ENCODE results near the gene FOXK1.
"Not testable (repeated sequence)": the region's sequence is repeated elsewhere in the genome, so short reads cannot be mapped to it uniquely, and the experiment has no call there.

Gene FOXK1

DNA sequence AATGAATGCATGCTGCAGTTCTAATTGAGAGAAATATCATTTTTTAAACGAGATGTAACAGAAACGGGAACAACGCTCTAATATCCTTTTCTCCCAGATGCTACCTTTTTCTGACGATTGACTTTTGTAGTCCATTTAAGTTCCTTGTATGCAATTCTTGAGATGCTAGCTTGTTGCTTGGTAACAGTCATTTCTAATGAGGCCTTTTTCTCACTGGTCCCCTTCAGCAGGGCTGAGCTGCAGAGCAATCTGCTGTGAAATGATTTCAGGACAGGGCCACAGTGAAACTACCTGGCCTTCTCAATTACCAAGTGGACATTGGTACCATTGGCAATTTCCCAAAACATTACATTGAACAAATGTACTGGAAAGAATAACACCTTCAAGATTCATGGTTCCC, 26.2 kb upstream of the FOXK1 start:
- TF ChIP-seq POLR2A (IDR thresholded peaks at IDR 0.05; ENCODE audit: low read depth, low read length), result no peak
- FAIRE-seq (no peak), DNase-seq (ENCODE audit: insufficient read length, low spot score) (no peak)

GRCh38 chr7:4657640-4658417, 24.3 kb upstream of the FOXK1 start:
- TF ChIP-seq POLR2A (IDR thresholded peaks at IDR 0.05; ENCODE audit: low read depth, low read length), result no peak
- no peak for DNase-seq (ENCODE audit: insufficient read length, low spot score)
- FAIRE-seq, result no peak

- no peak for FAIRE-seq
- TF ChIP-seq POLR2A (IDR thresholded peaks at IDR 0.05; ENCODE audit: low read depth, low read length), result no peak
- no peak for DNase-seq (ENCODE audit: insufficient read length, low spot score)
Observed at GRCh38 chr7:4659551-4660286, 22.4 kb upstream of the FOXK1 start.

GRCh38 chr7:4661871-4662270, 20.2 kb upstream of the FOXK1 start:
- no peak for TF ChIP-seq POLR2A (IDR thresholded peaks at IDR 0.05; ENCODE audit: low read depth, low read length)
- no peak for DNase-seq (ENCODE audit: insufficient read length, low spot score)
- FAIRE-seq, result no peak

- no peak for TF ChIP-seq POLR2A (IDR thresholded peaks at IDR 0.05; ENCODE audit: low read depth, low read length)
- no peak for FAIRE-seq
- DNase-seq (ENCODE audit: insufficient read length, low spot score), result no peak
Observed at GRCh38 chr7:4663239-4664018, 18.7 kb upstream of the FOXK1 start.

DNA sequence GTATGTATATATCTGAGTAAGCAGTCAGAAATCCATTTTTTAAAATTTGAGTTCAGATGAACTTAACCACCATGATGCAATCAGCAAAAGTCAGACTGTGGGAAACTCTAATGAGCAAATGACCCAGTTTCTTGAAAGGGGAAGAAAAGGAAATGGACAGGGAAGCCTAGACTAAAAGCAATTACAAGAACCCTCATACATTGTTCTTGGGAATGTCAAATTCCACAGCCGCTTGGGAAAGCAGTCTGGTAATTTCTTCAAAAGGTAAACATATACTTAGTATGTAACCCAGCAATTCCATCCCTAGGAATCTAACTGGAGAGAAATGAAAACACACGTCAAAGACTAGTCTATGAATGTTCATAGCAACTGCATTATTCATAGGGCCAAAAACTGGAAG, 16.4 kb upstream of the FOXK1 start:
- no peak for FAIRE-seq
- no peak for TF ChIP-seq POLR2A (IDR thresholded peaks at IDR 0.05; ENCODE audit: low read depth, low read length)
- DNase-seq (ENCODE audit: insufficient read length, low spot score), result peak; percentile 53

- FAIRE-seq (no peak), DNase-seq (ENCODE audit: insufficient read length, low spot score) (no peak)
- no peak for TF ChIP-seq POLR2A (IDR thresholded peaks at IDR 0.05; ENCODE audit: low read depth, low read length)
Observed at GRCh38 chr7:4667776-4668509, 14.2 kb upstream of the FOXK1 start.

- DNase-seq (ENCODE audit: insufficient read length, low spot score), result no peak
- no peak for TF ChIP-seq POLR2A (IDR thresholded peaks at IDR 0.05; ENCODE audit: low read depth, low read length)
- no peak for FAIRE-seq
Observed at GRCh38 chr7:4668510-4668847, 13.6 kb upstream of the FOXK1 start.

- FAIRE-seq (no peak), DNase-seq (ENCODE audit: insufficient read length, low spot score) (no peak)
- no peak for TF ChIP-seq POLR2A (IDR thresholded peaks at IDR 0.05; ENCODE audit: low read depth, low read length)
Observed at GRCh38 chr7:4670791-4671190, 11.3 kb upstream of the FOXK1 start.

GRCh38 chr7:4675771-4676367, 6.2 kb upstream of the FOXK1 start:
- no peak for TF ChIP-seq POLR2A (IDR thresholded peaks at IDR 0.05; ENCODE audit: low read depth, low read length)
- no peak for FAIRE-seq
- no peak for DNase-seq (ENCODE audit: insufficient read length, low spot score)

- not testable (repeated sequence) for DNase-seq (ENCODE audit: insufficient read length, low spot score); FAIRE-seq
Observed at GRCh38 chr7:4677518-4677917, 4.6 kb upstream of the FOXK1 start.

- FAIRE-seq (no peak), DNase-seq (ENCODE audit: insufficient read length, low spot score) (no peak)
- no peak for TF ChIP-seq POLR2A (IDR thresholded peaks at IDR 0.05; ENCODE audit: low read depth, low read length)
Observed at GRCh38 chr7:4681218-4681851, 760 bp upstream of the FOXK1 start.

DNA sequence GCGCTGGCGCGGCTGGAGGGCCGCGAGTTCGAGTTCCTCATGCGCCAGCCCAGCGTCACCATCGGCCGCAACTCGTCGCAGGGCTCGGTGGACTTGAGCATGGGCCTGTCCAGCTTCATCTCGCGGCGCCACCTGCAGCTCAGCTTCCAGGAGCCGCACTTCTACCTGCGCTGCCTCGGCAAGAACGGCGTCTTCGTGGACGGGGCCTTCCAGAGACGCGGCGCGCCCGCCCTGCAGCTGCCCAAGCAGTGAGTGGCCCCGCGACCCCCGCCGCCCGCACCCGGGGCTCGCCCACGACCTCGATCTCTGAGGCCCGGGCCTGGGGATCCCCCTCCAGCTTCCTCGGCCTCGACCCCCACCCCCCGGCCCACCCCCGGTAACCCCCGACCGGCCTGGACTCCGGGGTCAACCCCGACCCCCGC, 537 bp downstream of the FOXK1 start:
- DNase-seq (ENCODE audit: insufficient read length, low spot score) (peak; percentile 49), FAIRE-seq (no peak)
- no peak; the same call in 1 of the 2 replicates for TF ChIP-seq POLR2A (IDR thresholded peaks at IDR 0.05; ENCODE audit: low read depth, low read length)

All from H54 (cell line).